NCI-H146 treated with DMSO at 0.1 percent for 48 hours (cell line): ENCODE data around the gene PRDX4.
"Not testable (repeated sequence)": the region's sequence is repeated elsewhere in the genome, so short reads cannot be mapped to it uniquely, and the experiment has no call there.

Source experiments
- DNase-seq: peaks from one replicate; lab custom pipeline; 2025; ENCODE audit not compliant: unreplicated experiment; lab: John Stamatoyannopoulos, UW

Gene PRDX4

DNA sequence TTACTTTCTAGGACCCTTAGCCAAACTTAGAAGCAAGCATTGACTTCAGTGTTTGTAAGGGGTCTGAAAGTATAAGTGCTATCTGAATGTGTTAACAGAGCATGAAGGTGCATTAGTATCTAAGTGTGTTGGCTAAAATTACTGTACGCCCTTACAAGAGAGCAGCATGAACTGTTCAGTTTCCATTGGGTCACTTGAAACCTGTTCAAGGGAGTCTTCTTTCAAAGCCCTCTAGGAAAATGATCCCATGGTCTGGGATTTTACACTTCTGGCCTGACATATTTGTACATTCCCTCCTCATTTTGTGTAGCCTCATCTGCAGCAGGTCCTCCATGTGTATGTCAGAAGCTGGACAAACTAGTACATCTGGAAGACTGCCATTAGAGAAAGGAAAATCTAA lies 3.2 kb downstream of the PRDX4 start:
- DNase-seq: no peak

DNA sequence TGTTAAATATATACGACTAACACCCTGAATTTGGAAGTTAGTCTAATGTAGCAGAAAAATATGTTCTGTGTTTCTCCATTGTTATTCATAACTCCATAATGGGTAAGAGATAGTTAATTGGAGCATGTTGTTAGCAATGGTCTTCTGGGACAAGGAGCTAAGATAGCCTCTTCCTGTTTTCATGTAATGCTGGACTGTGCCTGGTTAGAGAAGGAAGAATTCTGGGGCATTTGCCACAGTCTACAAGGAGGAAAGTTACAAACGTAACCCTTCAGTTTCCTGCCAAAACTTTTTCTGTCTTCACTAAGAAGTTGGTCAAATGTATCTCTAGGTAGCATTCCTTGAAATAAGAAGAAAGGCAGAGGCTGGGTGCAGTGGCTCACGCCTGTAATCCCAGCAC lies 5.8 kb downstream of the PRDX4 start:
- no peak for DNase-seq

DNA sequence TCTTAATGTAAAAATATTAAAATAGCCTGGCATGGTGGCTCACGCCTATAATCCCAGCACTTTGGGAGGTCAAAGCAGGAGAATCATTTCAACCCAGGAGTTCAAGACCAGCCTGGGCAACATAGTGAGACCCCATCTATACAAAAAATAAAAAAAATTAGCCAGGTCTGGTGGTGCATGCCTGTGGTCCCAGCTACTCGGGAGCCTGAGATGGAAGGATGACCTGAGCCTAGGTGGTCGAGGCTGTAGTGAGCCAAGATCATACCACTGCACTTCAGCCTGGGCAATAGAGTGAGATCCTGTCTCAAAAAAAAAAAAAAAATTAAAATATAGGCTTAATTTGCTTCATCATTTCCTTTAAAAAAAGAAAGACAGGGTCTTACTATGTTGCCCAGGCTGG lies 9.2 kb downstream of the PRDX4 start:
- DNase-seq: not testable (repeated sequence)

DNA sequence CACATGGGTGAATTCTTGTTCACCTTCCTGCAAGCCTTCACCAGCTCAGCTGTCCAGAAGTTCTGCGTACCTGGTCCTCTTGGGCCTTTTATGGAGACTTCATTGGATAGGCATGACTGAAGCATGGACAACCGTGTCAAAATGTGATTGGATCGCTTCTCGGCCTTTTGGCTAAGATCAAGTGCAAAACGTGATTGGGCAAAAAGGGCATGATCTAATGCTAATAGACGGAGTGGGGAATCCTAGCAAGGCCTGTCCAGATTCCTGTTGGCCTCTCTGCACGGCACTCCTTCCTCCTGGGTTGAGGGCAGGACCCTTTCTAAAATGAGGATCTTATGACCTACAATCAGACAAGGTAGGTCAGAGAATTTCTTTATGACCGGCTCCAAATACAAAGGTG lies 24.9 kb downstream of the PRDX4 start:
- DNase-seq: no peak

DNA sequence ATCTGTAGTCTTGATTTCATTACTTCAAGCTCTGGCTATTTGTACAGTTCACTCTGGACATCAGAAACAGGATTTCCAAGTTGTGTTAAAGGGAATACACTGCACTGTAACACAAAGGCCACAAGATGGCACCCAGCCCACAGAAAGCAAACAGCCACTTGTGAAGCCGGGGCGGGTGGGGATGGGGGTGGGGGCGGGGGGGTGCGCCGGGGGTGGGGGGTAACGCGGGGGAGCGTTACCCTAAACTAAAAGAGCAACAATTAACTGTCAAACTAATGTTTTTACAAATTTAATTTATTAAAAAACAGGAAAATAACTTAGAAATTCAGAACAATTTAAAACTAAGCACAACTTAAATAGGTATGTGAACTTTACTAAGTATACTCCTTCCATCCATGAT lies 27.3 kb downstream of the PRDX4 start:
- no peak for DNase-seq

DNA sequence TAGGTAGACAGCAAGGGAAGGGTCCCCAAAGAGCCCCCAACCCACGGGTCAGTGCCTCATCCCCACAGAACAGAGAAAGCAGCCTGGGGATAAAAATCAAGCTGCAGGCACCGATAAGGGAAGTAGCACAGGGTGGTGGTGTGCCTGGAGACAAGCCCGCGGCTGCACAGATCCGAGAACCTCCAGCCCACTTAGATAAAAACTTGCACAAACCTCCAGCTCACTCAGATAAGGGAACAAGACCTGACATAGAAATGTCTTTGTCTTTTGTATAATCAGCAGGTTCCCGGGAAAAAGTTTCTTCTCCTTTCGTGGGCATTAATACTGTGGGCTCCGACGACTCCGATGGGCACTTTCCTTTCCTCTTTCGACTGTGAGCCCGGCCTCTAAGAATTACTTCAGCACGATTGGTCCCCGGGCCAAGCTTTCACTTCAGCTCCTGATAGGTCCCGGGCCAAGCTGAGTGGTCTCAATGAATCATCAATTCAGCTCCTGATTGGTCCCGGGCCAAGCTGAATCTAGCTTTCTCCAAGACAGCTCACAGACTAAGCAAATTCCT lies 32.4 kb downstream of the PRDX4 start:
- no peak for DNase-seq

DNA sequence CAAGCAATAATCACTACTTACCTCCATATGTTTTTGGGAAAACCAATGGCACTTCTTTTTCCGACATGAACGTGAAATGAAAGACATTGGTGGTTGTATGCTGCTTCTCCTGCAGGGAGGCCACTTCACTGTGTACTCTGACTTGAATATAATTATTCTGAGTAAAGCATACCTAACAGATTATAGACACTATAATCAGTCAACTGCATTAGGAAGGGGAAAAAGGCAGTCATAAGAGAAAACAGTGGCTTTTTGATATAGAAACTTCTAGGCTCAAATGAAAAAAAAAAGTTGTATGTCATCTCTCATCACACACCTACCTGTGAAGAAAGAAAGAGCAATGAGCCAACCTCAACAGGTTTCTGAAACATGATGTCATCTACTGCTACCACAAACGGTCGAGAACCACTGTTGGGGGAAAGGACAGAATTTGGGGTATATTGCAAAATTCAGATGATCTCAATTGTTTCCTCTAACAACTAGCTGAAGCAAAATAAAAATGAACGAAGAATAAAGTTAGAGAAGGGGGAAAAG lies 37.4 kb downstream of the PRDX4 start:
- DNase-seq: no peak

DNA sequence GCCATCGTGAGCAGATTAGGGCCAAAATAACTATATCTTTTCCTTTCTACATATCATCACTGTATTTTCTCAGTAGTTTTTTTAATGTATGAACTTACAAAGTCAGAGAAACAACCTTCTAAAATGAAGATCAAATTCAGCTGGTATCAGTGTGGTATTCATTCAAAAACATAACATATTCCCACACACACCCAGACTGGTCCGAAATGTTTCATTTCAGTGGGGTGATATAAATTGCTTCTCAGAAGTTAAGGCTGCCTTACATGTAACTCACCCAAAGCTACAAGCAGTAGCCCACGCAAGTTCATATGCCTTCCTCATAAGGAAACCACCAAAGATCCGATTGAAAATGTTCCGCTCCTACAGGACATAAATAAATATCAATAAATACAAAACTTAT lies 37.9 kb downstream of the PRDX4 start:
- no peak for DNase-seq

DNA sequence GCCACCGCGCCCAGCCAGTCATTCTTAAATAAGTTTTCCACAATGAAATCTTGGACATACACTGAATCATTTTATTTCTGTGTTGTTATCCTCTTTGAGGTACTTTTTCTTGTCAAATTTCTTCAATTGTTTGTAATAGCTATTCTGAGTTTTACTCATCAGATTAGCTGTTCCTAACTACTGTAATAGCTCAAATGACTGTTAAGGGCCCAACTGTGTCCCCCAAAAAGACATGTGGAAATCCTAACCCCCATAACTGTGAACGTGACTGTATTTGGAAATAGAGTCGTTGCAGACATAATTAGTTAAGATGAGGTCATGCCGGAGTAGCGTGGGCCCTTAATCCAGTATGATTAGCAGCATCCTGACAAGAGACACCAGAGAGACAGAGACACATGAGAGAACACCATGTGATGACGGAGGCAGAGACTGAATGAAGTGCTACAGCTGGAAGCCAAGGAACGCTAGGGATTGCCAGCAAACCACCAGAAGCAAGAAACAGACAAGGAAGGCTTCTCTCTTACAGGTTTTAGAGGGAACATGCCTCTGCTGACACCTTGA lies 52.9 kb downstream of the PRDX4 start:
- no peak for DNase-seq

DNA sequence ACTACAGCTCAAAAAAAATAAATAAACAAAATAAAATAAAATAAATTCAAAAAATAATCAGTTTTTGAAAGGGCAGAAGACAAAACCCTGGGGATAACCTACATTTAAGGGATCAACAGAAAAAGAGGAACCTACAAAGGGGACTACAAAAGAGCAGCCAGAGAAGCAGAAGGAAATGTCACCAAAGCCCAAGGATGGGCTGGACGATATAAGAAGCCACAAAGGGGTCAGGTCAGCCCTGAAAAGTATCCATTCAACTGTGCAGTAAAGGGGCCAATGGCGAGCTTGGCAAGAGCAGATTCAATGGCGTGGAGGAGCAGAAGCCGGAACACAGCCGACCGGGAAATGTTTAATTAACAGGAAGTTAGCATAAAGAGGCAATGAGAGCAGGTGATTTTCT lies 58.9 kb downstream of the PRDX4 start:
- no peak for DNase-seq

DNA sequence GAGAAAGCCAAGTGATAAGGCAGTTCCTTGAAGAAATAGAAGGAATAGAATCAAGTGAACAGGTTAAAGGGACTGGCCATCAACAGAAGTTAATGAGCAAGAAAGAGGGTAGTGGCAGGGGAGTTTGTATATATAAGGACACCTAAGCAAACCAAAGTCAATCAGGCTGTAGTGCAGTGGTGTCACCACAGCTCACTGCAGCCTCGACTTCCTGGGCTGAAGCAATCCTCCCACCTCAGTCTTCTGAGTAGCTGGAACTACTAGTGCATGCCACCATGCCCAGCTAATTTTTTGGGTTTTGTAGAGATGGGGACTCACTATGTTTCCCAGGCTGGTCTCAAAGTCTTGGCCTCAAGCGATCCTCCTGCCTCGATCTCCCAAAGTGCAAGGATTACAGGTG lies 59.9 kb downstream of the PRDX4 start:
- DNase-seq: no peak

DNA sequence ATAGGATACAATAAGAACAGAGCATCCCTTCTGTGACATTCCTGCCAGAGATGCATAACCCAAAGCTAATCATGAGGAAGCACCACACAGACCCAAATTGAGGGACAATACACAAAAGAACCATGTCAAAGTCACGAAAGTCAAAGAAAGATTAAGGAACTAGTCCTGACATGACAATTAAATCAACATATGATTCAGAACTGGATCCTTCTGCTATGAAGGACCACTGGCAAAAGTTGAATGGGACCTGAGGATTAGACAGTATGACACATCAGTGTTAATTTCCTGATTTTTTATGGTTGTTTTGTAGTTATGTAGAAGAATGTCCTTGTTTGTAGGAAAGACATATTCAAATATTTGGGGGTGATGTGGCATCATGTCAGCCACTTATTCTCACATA lies 61.9 kb downstream of the PRDX4 start:
- no peak for DNase-seq

DNA sequence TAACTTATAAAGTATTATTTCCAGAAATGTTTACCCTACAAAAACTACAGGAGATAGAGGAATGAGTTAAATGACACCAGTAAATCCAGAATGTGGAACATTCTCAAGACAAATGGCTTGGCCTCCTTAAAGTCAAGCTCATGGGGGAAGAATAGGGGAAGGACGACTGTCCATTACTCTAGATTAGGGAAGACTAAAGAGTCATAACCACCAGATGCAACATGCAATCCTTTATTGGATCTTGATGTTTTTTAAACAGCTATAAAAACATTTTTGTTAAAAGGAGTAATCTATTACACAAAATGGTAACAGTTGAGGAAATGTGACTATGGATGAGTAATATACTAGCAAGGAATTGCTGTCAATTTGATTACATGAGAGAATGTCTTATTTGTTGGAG lies 64.7 kb downstream of the PRDX4 start:
- no peak for DNase-seq

DNA sequence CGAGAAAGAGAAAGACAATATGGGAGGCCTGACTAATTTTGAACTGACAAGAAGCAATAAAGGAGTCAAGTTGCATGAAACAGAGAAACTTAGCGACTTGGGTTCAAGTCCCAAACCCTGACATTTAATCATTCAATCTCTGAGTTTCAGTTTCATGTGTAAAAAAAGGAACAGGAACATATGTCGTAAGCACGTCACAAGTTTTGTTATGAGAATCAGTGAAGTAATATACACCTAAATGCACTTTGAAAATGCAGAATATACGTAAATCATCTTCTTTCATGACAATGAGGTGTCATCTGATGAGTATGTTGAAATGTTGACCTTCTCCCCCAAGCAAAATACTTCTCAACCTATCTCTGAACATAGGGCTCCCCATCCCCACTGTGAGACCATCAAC lies 65.4 kb downstream of the PRDX4 start:
- no peak for DNase-seq
